NCI-H2081 (cell line): ENCODE results near the gene TRAM2.

ENCODE experiments used
- DNase-seq, 2 experiments: peaks; one replicate each; lab custom pipeline; 2025; lab: John Stamatoyannopoulos, UW

The TRAM2 gene

GRCh38 chr6:52566853-52567279 is 10.0 kb downstream of the TRAM2 start:
- no peak for DNase-seq

GRCh38 chr6:52566201-52566600 is 10.7 kb downstream of the TRAM2 start:
- DNase-seq, result no peak

DNA sequence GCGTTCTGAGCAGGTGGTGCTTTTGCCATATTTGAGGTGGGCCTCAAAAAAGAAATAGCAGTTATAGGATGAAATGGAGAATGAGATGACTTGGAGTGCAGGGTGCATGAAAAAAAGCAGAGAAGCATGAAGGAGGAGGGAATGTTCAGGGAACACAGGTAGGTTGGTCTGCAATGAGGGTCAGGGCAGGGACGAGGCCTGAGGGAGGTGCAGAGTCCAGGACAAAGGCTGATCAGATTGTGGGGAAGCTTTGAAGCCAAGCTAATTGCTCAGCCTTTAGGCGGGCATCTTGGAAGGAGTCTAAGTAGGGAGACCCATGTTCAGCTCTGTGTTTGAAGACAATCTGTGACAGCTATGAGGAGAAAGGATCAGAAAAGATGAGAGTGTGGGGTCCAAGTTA is 12.0 kb downstream of the TRAM2 start:
- no peak for DNase-seq

DNA sequence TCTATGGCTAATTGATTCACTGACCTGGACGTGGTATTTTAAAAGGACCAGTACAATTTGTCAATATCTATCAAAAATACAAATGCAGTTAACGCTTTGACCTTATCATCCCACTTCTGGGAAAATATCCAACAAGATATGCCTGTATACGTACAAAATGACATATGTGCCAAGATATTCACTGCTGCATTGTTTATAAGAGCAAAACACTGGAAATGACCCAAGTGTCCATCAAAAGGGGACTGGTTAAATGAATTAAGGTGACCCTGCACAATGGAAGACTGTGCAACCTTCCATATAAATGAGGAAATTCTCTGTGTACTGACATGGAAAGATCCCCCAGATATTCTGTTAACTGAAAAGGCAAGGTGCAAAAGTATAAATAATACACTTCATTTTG is 13.9 kb downstream of the TRAM2 start:
- DNase-seq, result no peak

- DNase-seq, result no peak
Observed at GRCh38 chr6:52560462-52560861, 16.4 kb downstream of the TRAM2 start.

DNA sequence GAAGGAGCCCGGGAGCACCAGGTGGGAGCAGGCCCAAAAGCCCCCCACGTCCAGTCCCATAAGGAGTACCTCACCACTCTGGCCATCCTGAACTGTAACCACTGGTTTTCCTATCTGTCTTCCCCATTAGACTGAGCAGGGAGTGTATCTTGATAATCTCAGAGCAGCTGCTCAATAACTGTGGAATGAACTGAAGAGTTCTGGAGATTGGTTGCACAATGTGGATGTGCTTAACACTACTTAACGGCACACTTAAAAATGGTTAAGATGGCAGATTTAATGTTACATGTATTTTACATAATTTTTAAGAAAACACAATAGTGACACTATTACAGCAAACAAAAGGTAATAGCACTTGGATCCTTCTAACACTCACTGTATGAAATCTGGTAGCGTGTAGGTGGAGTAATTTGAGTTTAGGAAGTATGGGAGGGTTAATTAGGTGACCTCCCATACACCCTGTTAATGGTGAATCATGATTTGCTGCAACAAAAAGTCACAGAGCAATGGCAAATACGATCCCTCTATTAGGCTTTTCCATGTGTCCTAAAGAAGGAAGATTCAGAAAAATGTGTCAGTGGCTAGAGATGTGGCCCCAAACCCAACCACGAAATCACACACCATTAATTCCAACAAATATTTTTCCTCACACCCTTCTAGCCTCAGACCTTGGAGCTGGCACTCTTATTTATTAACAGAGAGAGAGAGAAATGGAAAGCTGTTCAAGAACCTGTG is 18.4 kb downstream of the TRAM2 start:
- DNase-seq, result no peak

- no peak for DNase-seq
Observed at GRCh38 chr6:52557389-52558265, 19.2 kb downstream of the TRAM2 start.

DNA sequence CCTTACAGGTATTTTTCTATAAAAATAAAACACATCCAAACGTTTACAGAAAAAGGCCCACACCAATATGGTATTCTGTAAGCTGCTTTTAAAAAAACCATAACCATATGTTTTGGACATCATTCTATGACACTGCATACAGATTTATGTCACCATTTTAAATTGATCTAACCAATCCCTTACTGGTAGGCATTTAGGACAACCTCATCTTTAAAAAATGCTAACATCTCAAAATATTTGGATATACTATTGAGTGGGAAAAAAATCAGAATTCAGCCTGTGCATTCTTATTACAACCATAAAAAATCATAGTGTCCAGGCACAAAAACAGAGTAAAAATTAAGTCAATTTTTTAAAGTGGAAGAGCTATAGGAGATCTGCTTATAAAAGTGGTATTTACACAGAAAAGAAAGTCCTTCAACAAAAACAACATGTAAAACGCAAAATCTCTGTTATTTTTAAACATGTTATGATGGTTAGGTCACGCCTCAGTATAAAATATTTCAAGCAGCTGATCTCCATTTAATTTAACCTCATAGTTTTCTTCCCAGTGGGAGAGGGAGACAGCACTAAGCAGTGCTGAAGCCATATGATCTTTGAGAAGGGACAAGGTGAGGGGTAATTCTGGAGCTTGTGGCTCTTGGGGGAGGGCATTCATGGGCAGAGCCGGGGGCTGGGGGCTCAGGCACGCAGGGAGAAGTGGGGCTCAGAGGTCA is 21.2 kb downstream of the TRAM2 start:
- DNase-seq, result no peak

- no peak for DNase-seq
Observed at GRCh38 chr6:52554684-52555280, 22.1 kb downstream of the TRAM2 start.

DNA sequence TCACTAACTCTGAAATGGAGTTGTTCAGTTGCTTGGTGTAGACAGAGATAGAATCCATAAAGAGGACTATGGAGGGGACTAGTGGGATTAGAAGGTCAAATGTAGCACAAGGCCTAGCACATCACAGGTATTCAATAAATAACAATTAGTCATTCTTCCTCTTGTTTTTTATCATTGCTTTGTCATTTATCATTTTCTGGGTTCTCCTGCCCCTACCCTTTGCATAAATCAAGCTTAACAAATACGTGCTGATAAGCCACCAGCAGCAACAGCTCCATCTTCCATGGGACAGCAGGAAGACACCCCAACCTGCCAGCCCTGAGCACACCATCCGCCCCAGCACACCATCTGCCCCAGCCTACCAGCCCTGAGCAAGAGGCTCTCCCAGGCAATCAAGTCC is 23.1 kb downstream of the TRAM2 start:
- DNase-seq, result no peak

- no peak for DNase-seq
Observed at GRCh38 chr6:52553158-52553557, 23.7 kb downstream of the TRAM2 start.

DNA sequence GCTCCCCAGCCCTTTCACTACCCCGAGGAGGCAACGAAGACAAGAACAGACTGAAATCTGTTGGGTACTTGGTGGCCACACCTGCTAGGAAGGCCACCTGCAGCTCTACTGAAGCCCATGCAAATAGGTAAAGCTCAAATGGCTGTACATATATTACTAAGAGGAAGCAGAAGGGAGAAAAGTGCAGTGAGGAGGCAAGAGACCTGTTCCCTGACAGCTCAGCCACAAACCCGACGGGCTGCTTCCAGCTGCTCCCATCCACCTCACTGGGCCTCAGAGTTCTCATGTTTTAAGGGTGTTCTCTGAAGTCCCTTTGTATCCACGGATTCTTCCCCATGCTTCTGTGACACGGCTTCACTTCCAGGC is 24.6 kb downstream of the TRAM2 start:
- DNase-seq, result peak in 1 of 2 experiments; percentile 14

GRCh38 chr6:52551483-52552277 is 25.2 kb downstream of the TRAM2 start:
- peak; percentile 83 to 92 for DNase-seq

- no peak for DNase-seq
Observed at GRCh38 chr6:52550870-52551269, 26.0 kb downstream of the TRAM2 start.

GRCh38 chr6:52550014-52550575 is 26.8 kb downstream of the TRAM2 start:
- DNase-seq, result no peak

GRCh38 chr6:52549428-52549827 is 27.4 kb downstream of the TRAM2 start:
- DNase-seq, result no peak

- DNase-seq, result no peak
Observed at GRCh38 chr6:52548999-52549398, 27.9 kb downstream of the TRAM2 start.

- DNase-seq, result no peak
Observed at GRCh38 chr6:52548353-52548713, 28.5 kb downstream of the TRAM2 start.

- no peak for DNase-seq
Observed at GRCh38 chr6:52547647-52548352, 29.1 kb downstream of the TRAM2 start.

GRCh38 chr6:52546678-52547077 is 30.2 kb downstream of the TRAM2 start:
- DNase-seq, result no peak

GRCh38 chr6:52546192-52546591 is 30.7 kb downstream of the TRAM2 start:
- DNase-seq, result no peak
